ENCODE results near the gene TEAD1. TPM values are rescaled to one million over a fixed set of nuclear protein-coding genes. Genes with fewer than 3 reads are reported as not detected.

Gene TEAD1

Small RNAs within 50 kb of the gene (small RNA-seq; reads per million reads assigned to genes)
- gene RF00424 (ENCODE audit: insufficient read depth), result not detected

All from neuronal stem cell (in vitro differentiated cells).